IMR-90 (cell line): ENCODE measurements around the gene NR6A1. TPM values are rescaled to one million over a fixed set of nuclear protein-coding genes. Genes with fewer than 3 reads are reported as not detected.

Experiments
- ATAC-seq: fragments of 200-7000 bp; cut with Tn5 transposase; 2 replicates; pipeline ENCODE4 v1.9.1; 2020; ENCODE audit warnings: low read depth, mild to moderate bottlenecking, moderate library complexity
- BruUV-seq: library from RNA; stranded (reverse); fragments of 400-500 nt; replicated peaks from 2 replicates; lab custom pipeline; 2021; lab: Mats Ljungman, UMichigan
- CTCF ChIA-PET: fragments of 300-600 bp; formaldehyde crosslinking; extraction: SDS; loops from one replicate; lab custom pipeline; 2021; ENCODE audit warnings: antibody characterized with exemption; lab: Yijun Ruan, JAX
- POLR2A ChIA-PET: fragments of 300-600 bp; sonication (Branson Sonifier 250); formaldehyde crosslinking; loops from one replicate; lab custom pipeline; 2022; ENCODE audit warnings: antibody characterized with exemption; ENCODE audit not compliant: unreplicated experiment; lab: Charles Lee
- DNase-seq: peaks from one replicate; pipeline ENCODE4 v3.0.0; 2013
- H2AFZ ChIP-seq: replicated peaks from 2 replicates; pipeline ENCODE3; 2013; ENCODE audit warnings: low read length, mild to moderate bottlenecking; ENCODE audit not compliant: poor library complexity
- H2AK5ac ChIP-seq: 2 replicates; pipeline ENCODE4 v1.6.1; 2013; ENCODE audit warnings: low read depth, low read length, inconsistent platforms
- H2AK9ac ChIP-seq: replicated peaks from 2 replicates; pipeline ENCODE3; 2013; ENCODE audit warnings: mild to moderate bottlenecking, low read depth, low read length, moderate library complexity; ENCODE audit not compliant: poor library complexity
- H2BK120ac ChIP-seq: 2 replicates; pipeline ENCODE4 v1.6.1; 2013; ENCODE audit warnings: low read depth, low read length, inconsistent platforms
- H2BK15ac ChIP-seq: 3 replicates; pipeline ENCODE4 v1.6.1; 2013; ENCODE audit warnings: low read depth, low read length, inconsistent platforms
- H2BK20ac ChIP-seq: 2 replicates; pipeline ENCODE4 v1.6.1; 2013; ENCODE audit warnings: low read depth, mild to moderate bottlenecking, inconsistent platforms, low read length, moderate library complexity
- H2BK5ac ChIP-seq: 2 replicates; pipeline ENCODE4 v1.6.1; 2013; ENCODE audit warnings: mild to moderate bottlenecking, low read depth, low read length, inconsistent platforms; ENCODE audit not compliant: poor library complexity, severe bottlenecking
- H3K14ac ChIP-seq: replicated peaks from 2 replicates; pipeline ENCODE4 v1.6.1; 2013; ENCODE audit warnings: low read depth, low read length, inconsistent platforms
- H3K18ac ChIP-seq: 2 replicates; pipeline ENCODE4 v1.6.1; 2013; ENCODE audit warnings: low read depth, low read length, control low read depth
- H3K23ac ChIP-seq: 2 replicates; pipeline ENCODE4 v1.6.1; 2013; ENCODE audit warnings: low read depth, low read length, inconsistent platforms
- H3K27ac ChIP-seq: 2 replicates; pipeline ENCODE4 v1.5.1; 2013; ENCODE audit warnings: mild to moderate bottlenecking, control low read depth, low read length; ENCODE audit not compliant: insufficient read depth
- H3K27me3 ChIP-seq: 2 replicates; pipeline ENCODE4 v1.6.1; 2013; ENCODE audit warnings: low read length; ENCODE audit not compliant: control insufficient read depth, insufficient read depth
- H3K36me3 ChIP-seq: 2 replicates; pipeline ENCODE4 v1.6.1; 2013; ENCODE audit warnings: low read length, mixed read lengths; ENCODE audit not compliant: control insufficient read depth, insufficient read depth
- H3K4ac ChIP-seq: 2 replicates; pipeline ENCODE4 v1.6.1; 2013; ENCODE audit warnings: low read depth, low read length, inconsistent platforms
- H3K4me1 ChIP-seq: 2 replicates; pipeline ENCODE4 v1.6.1; 2013; ENCODE audit warnings: low read length, mixed read lengths; ENCODE audit not compliant: control insufficient read depth, insufficient read depth
- H3K4me2 ChIP-seq: 2 replicates; pipeline ENCODE4 v1.6.1; 2013; ENCODE audit warnings: low read depth, mild to moderate bottlenecking, control low read depth, low read length, moderate library complexity
- H3K4me3 ChIP-seq: 2 replicates; pipeline ENCODE4 v1.5.1; 2013; ENCODE audit warnings: low read depth, mild to moderate bottlenecking, control low read depth, low read length, moderate library complexity; ENCODE audit not compliant: insufficient read depth
- H3K56ac ChIP-seq: 2 replicates; pipeline ENCODE4 v1.6.1; 2013; ENCODE audit warnings: low read length, inconsistent platforms; ENCODE audit not compliant: insufficient read depth; ENCODE audit errors: extremely low read depth
- H3K79me1 ChIP-seq, 2 experiments: 2 replicates each; pipeline ENCODE4 v1.6.1; 2013; ENCODE audit warnings: low read length in 2 of 2, inconsistent platforms in 1 of 2, low read depth in 1 of 2
- H3K9ac ChIP-seq: 2 replicates; pipeline ENCODE4 v1.6.1; 2013; ENCODE audit warnings: low read depth, low read length, control low read depth
- H3K9me1 ChIP-seq: 2 replicates; pipeline ENCODE4 v1.6.1; 2013; ENCODE audit warnings: low read length, inconsistent platforms; ENCODE audit not compliant: insufficient read depth
- H3K9me3 ChIP-seq: 2 replicates; pipeline ENCODE4 v1.6.1; 2013; ENCODE audit warnings: low read length; ENCODE audit not compliant: control insufficient read depth, insufficient read depth
- H4K20me1 ChIP-seq: 2 replicates; pipeline ENCODE4 v1.6.1; 2013; ENCODE audit warnings: low read length, inconsistent platforms; ENCODE audit not compliant: insufficient read depth
- H4K5ac ChIP-seq: 2 replicates; pipeline ENCODE4 v1.6.1; 2013; ENCODE audit warnings: mild to moderate bottlenecking, low read depth, low read length, control low read depth
- H4K8ac ChIP-seq, 2 experiments: 2 replicates each; pipeline ENCODE4 v1.6.1; 2013; ENCODE audit warnings: low read depth in 2 of 2, low read length in 2 of 2, control low read depth in 1 of 2, inconsistent platforms in 1 of 2
- H4K91ac ChIP-seq: 2 replicates; pipeline ENCODE4 v1.6.1; 2013; ENCODE audit warnings: low read depth, low read length, inconsistent platforms; ENCODE audit not compliant: insufficient read depth
- CEBPB ChIP-seq: IDR thresholded peaks from 2 replicates; pipeline ENCODE4 v1.6.1; 2012; ENCODE audit warnings: low read depth, low read length, improper control_type of control experiment
- CHD1 ChIP-seq: IDR thresholded peaks from 2 replicates; pipeline ENCODE4 v1.6.1; 2012; ENCODE audit warnings: low read depth, low read length, improper control_type of control experiment
- NFE2L2 ChIP-seq: fragments of 150-350 bp; IDR thresholded peaks from 2 replicates; pipeline ENCODE4 v1.6.1; 2016; ENCODE audit warnings: low read depth, mild to moderate bottlenecking, low read length
- POLR2A ChIP-seq: IDR thresholded peaks from 2 replicates; pipeline ENCODE4 v1.6.1; 2012; ENCODE audit warnings: mild to moderate bottlenecking, low read depth, low read length
- RAD21 ChIP-seq: IDR thresholded peaks from 2 replicates; pipeline ENCODE4 v1.6.1; 2012; ENCODE audit warnings: low read length, improper control_type of control experiment
- RCOR1 ChIP-seq: IDR thresholded peaks from 2 replicates; pipeline ENCODE4 v1.6.1; 2012; ENCODE audit warnings: mild to moderate bottlenecking, low read length, improper control_type of control experiment; ENCODE audit not compliant: insufficient replicate concordance
- WGBS, 2 experiments: methylation state at CpG; one replicate each; pipeline versions ENCODE4 v1.1.5 to v1.1.7; 2013; ENCODE audit warnings: missing lambda C conversion rate in 2 of 2; ENCODE audit not compliant: insufficient read length in 1 of 2; ENCODE audit errors: extremely low coverage in 2 of 2; 5-methylcytosine and 5-hydroxymethylcytosine counted together
- dilution Hi-C: fragments of 300-500 bp; cut with HindIII; formaldehyde crosslinking; loops from one replicate; pipeline ENCODE4 v1.14.3; 2018; ENCODE audit warnings: low sequenced_read_pairs; ENCODE audit not compliant: unreplicated experiment
- in situ Hi-C: fragments of 300-500 bp; cut with MboI; formaldehyde crosslinking; loops from 3 replicates; pipeline ENCODE4 v1.14.3; 2019; ENCODE audit warnings: low sequenced_read_pairs, inconsistent platforms, mixed read lengths
- intact Hi-C: fragments of 100-400 bp; cut with micrococcal nuclease; formaldehyde crosslinking; loops from 2 replicates; pipeline ENCODE4 v1.10.0; 2022
- polyA plus RNA-seq, 3 experiments: library from polyadenylated mRNA; depleted of rRNA; stranded (reverse); fragments of >200 nt; gene quantifications; 2 replicates each; pipeline ENCODE4 v1.2.3, GENCODE V29; 2012; ENCODE audit warnings: low replicate concordance in 1 of 3
- total RNA-seq: library from RNA; depleted of rRNA; stranded (reverse); fragments of >200 nt; gene quantifications from 2 replicates; pipeline ENCODE4 v1.2.3, GENCODE V29; 2012
- TF ChIP-seq, protein P1 (sequence below): fragments of 150-350 bp; IDR thresholded peaks from 2 replicates; pipeline ENCODE4 v1.6.1; 2016; ENCODE audit warnings: low read depth, mild to moderate bottlenecking, low read length, moderate library complexity, borderline replicate concordance
- TF ChIP-seq, protein P2 (sequence below): fragments of 150-350 bp; IDR thresholded peaks from 2 replicates; pipeline ENCODE4 v1.6.1; 2017; ENCODE audit warnings: mild to moderate bottlenecking, antibody characterized with exemption, low read length, low read depth
- TF ChIP-seq, protein P3 (sequence below): conservative IDR thresholded peaks from 2 replicates; pipeline ENCODE4 v1.5.1; 2012; ENCODE audit warnings: mild to moderate bottlenecking, low read depth, low read length, improper control_type of control experiment

Gene NR6A1
- total and polyA plus RNA-seq, 2 of the 4 experiments (the other 2 are of a cell fraction), result 0.14 to 0.36 TPM

DNA sequence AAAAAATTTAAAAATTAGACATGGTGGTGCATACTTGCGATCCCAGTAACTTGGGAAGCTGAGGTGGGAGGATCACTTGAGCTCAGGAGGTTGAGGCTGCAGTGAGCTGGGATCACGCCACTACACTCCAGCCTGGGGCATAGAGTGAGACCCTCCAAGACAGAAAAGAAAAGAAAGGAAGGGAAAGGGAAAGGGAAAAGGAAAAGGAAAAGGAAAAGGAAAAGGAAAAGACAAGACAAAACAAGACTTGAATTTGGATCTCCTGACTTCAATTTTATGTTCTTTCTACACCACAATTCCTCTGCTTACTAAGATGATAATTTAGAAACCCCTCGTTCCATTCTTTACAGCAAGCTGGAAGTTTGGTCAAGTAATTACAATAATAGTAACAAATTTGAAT lies 88.1 kb downstream of the NR6A1 start:
- peaks cover 4% of the 10 kb centered on the region; the same call in 1 of the 2 replicates for H4K20me1 ChIP-seq
- ChIA-PET POLR2A (no interaction called here), CTCF (no interaction called here)
- no peak overlapping the region for H4K91ac ChIP-seq
- dilution Hi-C loops (no loop called here), intact Hi-C loops (no loop called here), in situ Hi-C loops (no loop called here)
- H3K4me3 ChIP-seq, result no peak overlapping the region
- H2BK120ac ChIP-seq, result no peak overlapping the region
- H3K18ac ChIP-seq, result no peak overlapping the region
- H4K5ac ChIP-seq, result no peak overlapping the region
- H2BK15ac ChIP-seq, result no peak overlapping the region
- WGBS, 2 experiments, result no CpG with 5 or more reads among the region's 3 CpGs
- H2BK5ac ChIP-seq, result no peak overlapping the region
- no peak overlapping the region for H3K56ac ChIP-seq
- no peak overlapping the region for H3K4me2 ChIP-seq
- DNase-seq, result no peak
- H2AFZ ChIP-seq, result no peak overlapping the region
- H3K36me3 ChIP-seq, result peaks cover 1% of the 10 kb centered on the region; the same call in 1 of the 2 replicates
- H3K9ac ChIP-seq, result no peak overlapping the region
- peaks cover 3% of the 10 kb centered on the region; the same call in 1 of the 2 replicates for H3K4me1 ChIP-seq
- no peak overlapping the region for H3K27ac ChIP-seq
- H3K9me1 ChIP-seq, result peaks cover 9% of the 10 kb centered on the region; the same call in 1 of the 2 replicates
- H3K79me1 ChIP-seq, result peaks cover 22 to 55% of the 10 kb centered on the region in 2 experiments
- no peak overlapping the region for H3K14ac ChIP-seq
- no peak overlapping the region for H4K8ac ChIP-seq
- H3K23ac ChIP-seq, result no peak overlapping the region
- no peaks in the 10 kb centered on the region for H3K27me3 ChIP-seq
- H2AK9ac ChIP-seq, result no peak overlapping the region
- TF ChIP-seq, protein P1, sequence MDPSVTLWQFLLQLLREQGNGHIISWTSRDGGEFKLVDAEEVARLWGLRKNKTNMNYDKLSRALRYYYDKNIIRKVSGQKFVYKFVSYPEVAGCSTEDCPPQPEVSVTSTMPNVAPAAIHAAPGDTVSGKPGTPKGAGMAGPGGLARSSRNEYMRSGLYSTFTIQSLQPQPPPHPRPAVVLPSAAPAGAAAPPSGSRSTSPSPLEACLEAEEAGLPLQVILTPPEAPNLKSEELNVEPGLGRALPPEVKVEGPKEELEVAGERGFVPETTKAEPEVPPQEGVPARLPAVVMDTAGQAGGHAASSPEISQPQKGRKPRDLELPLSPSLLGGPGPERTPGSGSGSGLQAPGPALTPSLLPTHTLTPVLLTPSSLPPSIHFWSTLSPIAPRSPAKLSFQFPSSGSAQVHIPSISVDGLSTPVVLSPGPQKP, result no peak
- TF ChIP-seq, protein P2, sequence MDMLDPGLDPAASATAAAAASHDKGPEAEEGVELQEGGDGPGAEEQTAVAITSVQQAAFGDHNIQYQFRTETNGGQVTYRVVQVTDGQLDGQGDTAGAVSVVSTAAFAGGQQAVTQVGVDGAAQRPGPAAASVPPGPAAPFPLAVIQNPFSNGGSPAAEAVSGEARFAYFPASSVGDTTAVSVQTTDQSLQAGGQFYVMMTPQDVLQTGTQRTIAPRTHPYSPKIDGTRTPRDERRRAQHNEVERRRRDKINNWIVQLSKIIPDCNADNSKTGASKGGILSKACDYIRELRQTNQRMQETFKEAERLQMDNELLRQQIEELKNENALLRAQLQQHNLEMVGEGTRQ, result no peak
- TF ChIP-seq RAD21 (no peak), RCOR1 (no peak), POLR2A (no peak), NFE2L2 (no peak), CHD1 (no peak), CEBPB (no peak)
- TF ChIP-seq, protein P3, sequence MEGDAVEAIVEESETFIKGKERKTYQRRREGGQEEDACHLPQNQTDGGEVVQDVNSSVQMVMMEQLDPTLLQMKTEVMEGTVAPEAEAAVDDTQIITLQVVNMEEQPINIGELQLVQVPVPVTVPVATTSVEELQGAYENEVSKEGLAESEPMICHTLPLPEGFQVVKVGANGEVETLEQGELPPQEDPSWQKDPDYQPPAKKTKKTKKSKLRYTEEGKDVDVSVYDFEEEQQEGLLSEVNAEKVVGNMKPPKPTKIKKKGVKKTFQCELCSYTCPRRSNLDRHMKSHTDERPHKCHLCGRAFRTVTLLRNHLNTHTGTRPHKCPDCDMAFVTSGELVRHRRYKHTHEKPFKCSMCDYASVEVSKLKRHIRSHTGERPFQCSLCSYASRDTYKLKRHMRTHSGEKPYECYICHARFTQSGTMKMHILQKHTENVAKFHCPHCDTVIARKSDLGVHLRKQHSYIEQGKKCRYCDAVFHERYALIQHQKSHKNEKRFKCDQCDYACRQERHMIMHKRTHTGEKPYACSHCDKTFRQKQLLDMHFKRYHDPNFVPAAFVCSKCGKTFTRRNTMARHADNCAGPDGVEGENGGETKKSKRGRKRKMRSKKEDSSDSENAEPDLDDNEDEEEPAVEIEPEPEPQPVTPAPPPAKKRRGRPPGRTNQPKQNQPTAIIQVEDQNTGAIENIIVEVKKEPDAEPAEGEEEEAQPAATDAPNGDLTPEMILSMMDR, result no peak
- H3K9me3 ChIP-seq, result no peaks in the 10 kb centered on the region
- BruUV-seq, result no TSS peak
- no peak overlapping the region for H3K4ac ChIP-seq
- H2AK5ac ChIP-seq, result no peak overlapping the region
- no peak for ATAC-seq
- H2BK20ac ChIP-seq, result no peak overlapping the region
